Subcutaneous adipose tissue (tissue), 4 donors: ENCODE data around the gene BRSK2. TPM values are rescaled to one million over a fixed set of nuclear protein-coding genes. Genes with fewer than 3 reads are reported as not detected.

Experiments used
- CTCF ChIP-seq: fragments of 450-650 bp; IDR thresholded peaks from one replicate; pipeline ENCODE4 v1.5.1; 2016; ENCODE audit warnings: low read depth, mild to moderate bottlenecking, control low read depth, antibody characterized with exemption, moderate library complexity
- total RNA-seq, 4 donors: library from RNA; depleted of rRNA; stranded (reverse); fragments of >200 nt; gene quantifications; one replicate each; pipeline ENCODE4 v1.1.0, GENCODE V29; 2016

BRSK2 gene
- total RNA-seq, 4 donors from 2014 or later: 0.22 to 0.49 TPM; not detected in 2

- TF ChIP-seq CTCF: no peak
Measured at GRCh38 chr11:1352696-1353382, 36.9 kb upstream of the BRSK2 start.

- TF ChIP-seq CTCF: no peak
Measured at GRCh38 chr11:1353383-1354124, 36.2 kb upstream of the BRSK2 start.

- no peak for TF ChIP-seq CTCF
Measured at GRCh38 chr11:1354125-1354938, 35.4 kb upstream of the BRSK2 start.

GRCh38 chr11:1356007-1356435 is 33.7 kb upstream of the BRSK2 start:
- TF ChIP-seq CTCF: no peak

- TF ChIP-seq CTCF: no peak
Measured at GRCh38 chr11:1356478-1356960, 33.2 kb upstream of the BRSK2 start.

GRCh38 chr11:1358286-1358685 is 31.4 kb upstream of the BRSK2 start:
- no peak for TF ChIP-seq CTCF

GRCh38 chr11:1359556-1359955 is 30.2 kb upstream of the BRSK2 start:
- no peak for TF ChIP-seq CTCF
